ENCODE measurements around the gene MDK.

Gene MDK

GRCh38 chr11:46381048-46381818 is at the start of gene MDK:
Gene MDK, plus strand, starts transcription at chr11:46381669. Its CDS starts 389 bp downstream, at chr11:46382058.
- DNase-seq: no peak

- DNase-seq: no peak
These were observed 49.3 kb upstream of the MDK start for GRCh38 chr11:46332093-46332567.

DNA sequence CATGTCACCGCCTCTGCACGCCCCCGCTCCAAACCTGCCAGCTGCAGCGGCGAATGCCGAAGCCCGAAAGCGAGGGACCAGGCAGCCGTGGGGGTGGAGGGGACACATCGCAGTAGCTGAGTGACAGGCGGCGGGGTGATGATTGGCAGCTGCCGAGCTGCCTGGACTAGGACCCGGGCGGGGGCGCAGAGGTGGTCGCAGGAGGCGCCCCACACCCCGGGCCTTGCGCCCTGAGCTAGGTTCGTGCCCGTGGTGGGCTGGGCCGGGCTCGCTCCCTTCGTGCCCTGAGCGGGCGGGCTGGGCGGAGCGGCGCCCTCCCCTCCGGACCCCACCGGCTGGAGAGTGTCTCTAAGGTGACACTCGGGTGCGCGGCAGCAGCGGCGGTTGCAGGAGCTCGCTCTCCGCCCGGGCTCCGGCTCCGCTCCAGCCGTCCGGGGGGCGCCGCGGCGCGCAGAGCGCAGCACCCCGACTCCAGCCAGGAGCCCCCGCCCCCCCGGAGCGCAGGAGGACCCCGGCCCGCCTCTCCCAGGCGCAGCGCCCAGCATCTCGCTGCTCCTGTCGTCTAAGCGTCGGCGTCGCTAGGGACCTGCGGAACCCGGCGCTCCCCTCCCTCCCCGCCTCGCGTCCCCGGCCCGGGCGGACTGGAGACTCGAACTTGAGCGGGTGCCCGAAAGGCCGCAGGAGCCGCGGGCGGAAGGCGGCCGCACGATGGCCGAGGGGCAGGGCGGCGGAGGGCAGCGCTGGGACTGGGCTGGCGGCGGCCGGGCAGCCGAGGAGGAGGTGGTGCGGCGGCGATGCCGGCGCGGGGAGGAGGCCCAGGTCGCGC is 48.7 kb upstream of the MDK start:
- no peak for DNase-seq

- DNase-seq: no peak
These were observed 48.0 kb upstream of the MDK start for GRCh38 chr11:46333394-46333947.

GRCh38 chr11:46334211-46334610 is 47.3 kb upstream of the MDK start:
- no peak for DNase-seq

DNA sequence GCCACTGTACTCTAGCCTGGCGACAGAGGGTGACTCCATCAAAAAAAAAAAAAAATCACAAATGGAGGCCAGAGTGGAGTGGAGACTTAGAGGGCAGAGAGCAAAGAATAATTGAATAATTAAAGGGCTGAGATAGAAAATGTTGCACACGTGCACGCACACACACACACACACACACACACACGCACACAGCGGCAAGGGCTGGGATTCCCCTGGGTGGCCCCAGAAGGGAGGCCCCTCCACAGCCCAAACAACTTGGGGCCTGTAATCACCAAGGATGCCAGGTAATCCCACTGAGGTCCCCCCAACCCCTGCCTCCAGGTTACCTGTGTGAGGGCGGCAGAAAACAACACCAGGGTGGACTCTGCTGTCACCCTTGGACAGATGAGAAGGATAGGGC is 46.2 kb upstream of the MDK start:
- DNase-seq: no peak

- no peak for DNase-seq
These were observed 45.4 kb upstream of the MDK start for GRCh38 chr11:46335890-46336562.

DNA sequence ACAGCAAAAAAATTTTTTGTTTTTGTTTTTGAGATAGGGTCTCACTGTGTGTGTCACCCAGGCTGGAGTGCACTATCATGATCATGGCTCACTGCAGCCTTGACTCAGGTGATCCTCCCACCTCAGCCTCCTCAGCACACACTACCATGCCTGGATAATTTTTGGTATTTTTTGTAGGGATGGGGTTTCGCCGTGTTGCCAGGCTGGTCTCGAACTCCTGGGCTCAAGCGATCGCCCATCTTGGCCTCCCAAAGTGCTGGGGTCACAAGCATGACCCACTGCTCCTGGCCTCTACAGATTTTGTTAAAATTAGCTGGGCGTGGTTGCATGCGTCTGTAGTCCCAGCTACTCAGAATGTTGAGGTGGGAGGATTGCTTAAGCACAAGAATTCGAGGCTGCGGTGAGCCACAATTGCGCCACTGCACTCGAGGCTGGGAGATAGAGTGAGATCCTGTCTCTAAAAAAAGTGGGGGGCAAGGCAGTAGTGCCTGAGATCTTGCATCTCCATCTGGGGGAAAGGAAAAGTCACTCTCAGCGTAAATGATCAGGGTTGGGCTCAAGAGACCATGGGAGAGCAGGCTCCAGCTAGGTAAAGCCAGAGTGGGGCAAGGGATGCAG is 44.8 kb upstream of the MDK start:
- DNase-seq: no peak

GRCh38 chr11:46337626-46338345 is 43.7 kb upstream of the MDK start:
- DNase-seq: no peak

- DNase-seq: no peak
These were observed 42.9 kb upstream of the MDK start for GRCh38 chr11:46338636-46338987.

DNA sequence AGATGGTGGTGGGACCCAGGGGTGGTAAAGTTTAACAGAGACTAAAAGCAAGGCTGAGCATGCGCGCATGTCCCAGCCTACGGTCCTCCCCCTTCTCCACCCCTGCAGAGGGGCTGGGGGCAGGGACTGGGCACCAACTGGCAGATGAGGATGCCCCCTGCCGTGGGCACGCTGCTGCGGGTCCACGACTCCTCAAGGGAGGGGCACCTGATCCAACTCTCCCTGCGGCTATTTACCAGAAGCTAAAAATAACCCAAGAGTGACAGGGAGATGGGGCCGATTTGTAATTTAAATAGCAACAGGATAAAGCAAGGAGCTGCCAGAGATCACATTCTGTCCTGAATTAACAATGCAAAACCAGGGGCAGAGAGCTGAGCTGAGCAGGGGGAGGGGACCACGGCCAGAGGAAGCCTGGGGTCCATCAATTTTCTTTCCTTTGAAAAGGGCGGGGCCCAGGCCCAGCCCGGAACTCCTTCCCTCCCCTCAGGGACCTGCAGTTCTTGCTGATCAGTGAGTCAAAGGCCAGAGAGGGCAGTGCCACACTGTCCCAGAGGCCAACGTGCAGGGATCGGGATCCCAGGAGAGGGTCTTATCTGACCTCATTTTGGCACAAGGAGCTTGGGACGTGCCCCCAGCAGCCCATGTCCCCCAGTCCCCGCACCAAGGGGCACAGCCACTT is 42.3 kb upstream of the MDK start:
- no peak for DNase-seq

DNA sequence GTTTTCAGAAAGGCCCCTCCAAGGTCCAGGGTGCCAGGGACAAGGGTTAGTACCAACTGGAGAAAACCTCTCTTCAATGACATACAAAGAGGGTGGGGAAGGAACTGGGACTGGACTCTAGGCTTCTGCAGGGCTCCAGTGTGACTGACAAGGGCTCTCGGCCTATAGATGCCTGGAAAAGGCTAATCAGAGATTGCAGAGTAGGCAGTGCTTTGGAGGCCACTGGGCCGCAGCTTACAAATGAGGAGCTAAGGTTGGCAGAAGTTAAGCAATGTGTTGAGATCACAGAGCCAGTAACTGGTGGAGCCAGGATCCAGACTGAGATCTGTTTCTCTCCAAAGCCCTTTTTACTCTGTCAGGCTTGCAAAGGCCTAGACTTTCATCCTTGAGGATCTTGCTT is 41.7 kb upstream of the MDK start:
- DNase-seq: no peak

- DNase-seq: no peak
These were observed 40.0 kb upstream of the MDK start for GRCh38 chr11:46341454-46341853.

- DNase-seq: no peak
These were observed 39.2 kb upstream of the MDK start for GRCh38 chr11:46342239-46342638.

GRCh38 chr11:46343520-46343919 is 37.9 kb upstream of the MDK start:
- DNase-seq: no peak

- DNase-seq: no peak
These were observed 36.3 kb upstream of the MDK start for GRCh38 chr11:46345131-46345597.

DNA sequence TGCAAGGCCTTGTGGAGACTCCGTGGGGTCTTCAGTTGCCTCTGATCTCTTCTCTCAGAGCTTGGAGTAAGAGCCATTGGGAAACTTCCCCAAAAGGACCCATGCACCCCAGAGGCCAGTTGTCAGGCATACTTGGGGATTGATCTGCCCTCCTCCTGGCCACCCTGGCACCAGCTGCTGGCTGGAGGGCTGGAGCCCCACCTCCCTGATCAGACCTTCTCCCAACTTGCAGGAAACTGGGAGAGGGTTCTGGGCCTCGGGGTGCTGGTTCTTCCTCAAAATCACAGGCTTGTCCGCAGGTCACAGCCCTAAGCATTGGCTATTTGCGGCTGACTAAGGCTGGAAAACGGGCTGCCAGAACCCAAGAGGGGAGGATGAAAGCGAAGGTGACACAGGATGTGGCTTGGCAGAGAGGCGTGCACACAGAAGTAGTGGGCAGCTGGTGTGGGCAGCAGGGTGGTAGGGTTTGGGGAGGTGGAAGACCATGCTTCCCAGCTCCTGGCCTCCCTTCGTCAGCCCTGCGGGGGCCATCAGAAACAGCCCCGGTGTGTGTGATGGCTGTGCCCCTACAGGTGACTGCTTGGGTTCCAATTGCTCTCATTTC is 35.5 kb upstream of the MDK start:
- peak; percentile 45 for DNase-seq

DNA sequence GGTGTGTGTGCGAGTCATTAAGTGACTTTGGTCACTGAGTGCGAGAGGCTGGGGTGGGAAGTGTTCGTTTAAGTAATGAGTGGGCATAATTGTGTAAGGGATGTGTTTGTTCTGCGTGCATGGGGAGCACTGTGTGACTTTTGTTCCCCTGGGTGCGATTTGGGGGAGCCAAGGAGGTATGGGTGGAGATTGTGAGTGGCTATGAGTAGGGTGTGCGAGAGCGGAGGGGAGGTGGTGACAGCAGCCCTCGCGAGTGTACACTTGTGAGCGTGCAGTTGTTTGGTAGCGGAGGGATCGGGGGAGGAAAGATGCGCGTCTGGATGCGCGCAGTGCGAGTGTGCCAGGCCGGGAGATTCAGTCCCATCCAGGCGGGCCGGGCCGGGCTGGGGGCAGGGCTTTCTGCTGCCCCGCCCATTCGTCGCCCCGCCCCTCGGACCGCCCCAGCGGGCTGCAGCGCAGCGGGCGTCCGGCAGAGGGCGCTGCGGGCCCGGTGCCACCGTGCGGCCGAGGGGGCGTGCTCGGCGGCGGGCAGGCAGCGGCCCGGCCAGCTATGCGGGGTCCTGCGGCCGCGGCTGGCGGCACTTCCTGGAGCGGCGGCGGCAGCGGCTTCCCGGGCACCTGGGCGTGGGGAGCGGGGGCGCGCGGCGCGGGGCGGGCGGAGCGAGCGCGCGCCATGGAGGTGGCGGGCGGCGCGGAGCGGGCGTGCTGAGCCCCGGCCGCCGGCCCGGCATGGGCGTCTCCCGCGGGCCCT is 34.4 kb upstream of the MDK start, which contains the start of gene DGKZ:
Gene DGKZ, plus strand, starts transcription at position 578 of the 751 bp plus-strand sequence. CDS start 197 bp downstream, outside the sequence.
- DNase-seq: peak; percentile 89

DNA sequence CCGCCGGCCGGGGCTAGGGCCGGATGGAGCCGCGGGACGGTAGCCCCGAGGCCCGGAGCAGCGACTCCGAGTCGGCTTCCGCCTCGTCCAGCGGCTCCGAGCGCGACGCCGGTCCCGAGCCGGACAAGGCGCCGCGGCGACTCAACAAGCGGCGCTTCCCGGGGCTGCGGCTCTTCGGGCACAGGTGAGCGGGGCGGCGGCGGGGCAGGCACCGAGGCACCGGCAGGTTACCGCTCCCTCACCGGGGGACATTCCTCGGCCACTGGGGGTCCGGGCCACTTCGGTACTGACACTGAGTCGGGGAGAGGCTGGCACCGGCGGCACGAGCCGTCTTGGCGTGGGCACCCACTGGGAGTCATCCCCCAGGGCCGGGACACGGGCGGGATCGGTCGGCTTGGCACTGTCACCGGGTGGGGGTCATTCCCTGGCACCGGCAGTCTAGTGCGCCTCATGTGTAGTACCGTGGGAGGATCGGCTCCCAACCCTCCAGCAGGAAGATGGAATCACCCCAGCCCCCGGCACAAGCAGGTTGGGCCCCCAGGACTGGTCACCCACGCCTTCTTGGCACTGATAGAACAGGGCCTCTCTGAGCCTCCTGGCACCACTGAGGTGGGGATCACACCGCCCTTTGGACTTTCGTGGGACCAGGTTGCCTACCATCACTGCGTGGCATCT is 33.7 kb upstream of the MDK start:
- no peak for DNase-seq
